ENCODE measurements around the gene OR2F1. TPM values are rescaled to one million over a fixed set of nuclear protein-coding genes. Genes with fewer than 3 reads are reported as not detected.

Gene OR2F1
- total and polyA plus RNA-seq, 12 donors: not detected

DNA sequence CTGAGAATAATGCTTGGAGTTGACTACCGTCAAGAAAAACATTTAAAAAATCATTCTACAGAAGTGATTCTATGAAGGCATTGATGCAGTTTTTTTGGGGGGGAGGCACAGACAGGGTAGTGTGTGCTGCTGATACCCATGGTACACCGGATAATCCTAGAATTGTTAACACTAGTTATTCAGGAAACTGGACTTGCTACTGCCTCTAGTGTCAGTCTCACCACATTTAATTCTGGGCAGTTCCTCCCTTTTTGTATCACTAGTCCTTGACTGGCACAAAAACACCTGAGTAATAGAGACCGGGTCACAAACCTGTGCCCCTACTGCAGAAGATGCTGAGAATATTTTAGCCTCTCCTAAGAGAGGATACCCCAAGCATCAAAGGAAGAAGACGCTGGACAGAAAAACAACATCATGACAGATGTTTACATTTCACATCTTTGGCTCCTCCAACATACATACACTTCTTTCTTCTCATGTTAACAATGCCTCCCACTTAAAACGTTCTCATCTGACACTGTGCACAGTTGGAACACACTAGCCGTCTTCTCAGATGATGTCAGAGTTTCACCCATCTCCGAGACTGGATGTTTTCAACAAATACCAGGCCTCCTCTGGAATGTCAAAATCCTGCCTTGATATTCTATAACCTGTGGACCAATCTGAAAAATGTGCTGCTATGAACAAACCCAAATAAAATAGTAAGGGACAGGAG lies 39.5 kb upstream of the OR2F1 start:
- Histone ChIP-seq H3K4me3 (no peak overlapping the region), H3K9me3 (no peaks in the 10 kb centered on the region), H3K36me3 (no peaks in the 10 kb centered on the region), H3K27me3 (no peaks in the 10 kb centered on the region), H3K27ac (no peak overlapping the region), H3K4me1 (no peaks in the 10 kb centered on the region)
- intact Hi-C loops (cut with DNase I): loop anchor here in 1 of 10 donors (10.0 kb wide), 1 partner anchor 70 kb away; no protein-coding TSS in a partner anchor
- DNase-seq: no peak
- ATAC-seq: no peak
- TF ChIP-seq, protein P1, sequence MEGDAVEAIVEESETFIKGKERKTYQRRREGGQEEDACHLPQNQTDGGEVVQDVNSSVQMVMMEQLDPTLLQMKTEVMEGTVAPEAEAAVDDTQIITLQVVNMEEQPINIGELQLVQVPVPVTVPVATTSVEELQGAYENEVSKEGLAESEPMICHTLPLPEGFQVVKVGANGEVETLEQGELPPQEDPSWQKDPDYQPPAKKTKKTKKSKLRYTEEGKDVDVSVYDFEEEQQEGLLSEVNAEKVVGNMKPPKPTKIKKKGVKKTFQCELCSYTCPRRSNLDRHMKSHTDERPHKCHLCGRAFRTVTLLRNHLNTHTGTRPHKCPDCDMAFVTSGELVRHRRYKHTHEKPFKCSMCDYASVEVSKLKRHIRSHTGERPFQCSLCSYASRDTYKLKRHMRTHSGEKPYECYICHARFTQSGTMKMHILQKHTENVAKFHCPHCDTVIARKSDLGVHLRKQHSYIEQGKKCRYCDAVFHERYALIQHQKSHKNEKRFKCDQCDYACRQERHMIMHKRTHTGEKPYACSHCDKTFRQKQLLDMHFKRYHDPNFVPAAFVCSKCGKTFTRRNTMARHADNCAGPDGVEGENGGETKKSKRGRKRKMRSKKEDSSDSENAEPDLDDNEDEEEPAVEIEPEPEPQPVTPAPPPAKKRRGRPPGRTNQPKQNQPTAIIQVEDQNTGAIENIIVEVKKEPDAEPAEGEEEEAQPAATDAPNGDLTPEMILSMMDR (IDR thresholded peaks at IDR 0.05): peak in 1 of 9 donors; percentile 6
- WGBS, 2 donors: 75 to 79% methylated on average over 7 of the region's 7 CpGs

DNA sequence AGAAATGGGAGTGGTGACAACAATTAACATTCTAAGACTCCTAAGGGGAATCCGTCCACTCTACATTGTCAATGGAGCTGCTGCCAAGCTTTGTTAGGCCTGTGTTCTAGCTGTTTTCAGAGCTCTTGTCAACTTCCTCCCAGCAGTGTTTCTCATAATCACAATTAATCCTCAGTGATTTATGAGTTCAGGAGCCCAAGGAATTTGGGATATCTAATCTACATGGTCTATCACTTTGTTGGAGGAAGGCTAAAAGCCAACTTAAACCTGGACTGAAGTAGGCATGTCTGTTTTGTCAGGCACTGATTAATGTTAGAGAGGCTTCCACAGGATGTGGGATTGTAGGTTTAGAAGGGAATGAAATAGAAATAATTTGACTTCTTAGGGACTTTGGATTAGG lies 29.8 kb upstream of the OR2F1 start:
- DNase-seq (no peak), ATAC-seq (no peak)
- Histone ChIP-seq H3K9me3 (no peaks in the 10 kb centered on the region), H3K4me3 (no peak overlapping the region), H3K36me3 (no peaks in the 10 kb centered on the region), H3K4me1 (no peaks in the 10 kb centered on the region), H3K27ac (no peak overlapping the region), H3K27me3 (peaks cover 0 to 10% (median 4%) of the 10 kb centered on the region in 7 donors)
- intact Hi-C loops (cut with DNase I): loop anchor here in 1 of 10 donors (10.0 kb wide), 1 partner anchor 60 kb away; no protein-coding TSS in a partner anchor
- TF ChIP-seq, protein P1 (IDR thresholded peaks at IDR 0.05): no peak
- WGBS, 2 donors: 54 to 63% methylated on average over 1 of the region's 1 CpG

DNA sequence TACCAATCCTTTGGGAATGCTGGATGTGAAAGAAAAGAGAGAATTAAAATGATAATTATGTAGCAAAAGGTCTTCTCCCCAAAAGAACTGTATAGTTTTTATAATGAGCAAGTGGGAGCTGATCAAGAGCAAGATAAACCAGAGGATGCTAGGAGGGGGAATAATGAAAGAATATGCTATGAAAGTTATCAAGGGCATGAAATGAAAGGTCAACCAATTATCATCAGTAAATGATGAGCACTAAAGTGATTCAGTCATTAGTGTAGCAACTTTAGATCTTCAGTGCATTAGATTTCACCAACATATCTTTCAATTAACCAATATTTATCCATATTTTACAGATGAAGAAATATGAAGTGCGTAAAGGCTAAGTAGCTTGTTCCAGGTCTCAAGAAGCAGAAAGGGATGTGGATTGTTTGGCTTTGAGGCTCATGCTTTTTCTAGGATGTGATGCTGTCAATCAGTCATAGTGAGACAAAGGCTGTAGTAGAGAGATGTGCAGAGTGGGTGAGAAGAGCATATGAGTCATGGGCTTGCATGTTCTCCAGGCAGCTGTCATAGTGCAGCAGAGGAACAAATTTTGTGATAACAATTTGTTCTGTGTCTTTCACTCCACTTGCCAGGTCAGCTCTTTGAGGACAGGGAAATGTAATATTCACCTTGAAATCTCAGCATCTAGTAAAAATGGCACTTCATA lies 25.3 kb upstream of the OR2F1 start:
- no peak overlapping the region for H3K27ac ChIP-seq
- H3K9me3 ChIP-seq: peaks cover 0 to 20% (median 0%) of the 10 kb centered on the region in 11 donors
- no peak for DNase-seq
- no peaks in the 10 kb centered on the region for H3K27me3 ChIP-seq
- peak in 1 of 8 donors; percentile 61 for ATAC-seq
- intact Hi-C loops (cut with DNase I): loop anchor here in 1 of 10 donors (10.0 kb wide), 1 partner anchor 55 kb away; no protein-coding TSS in a partner anchor
- 92 to 95% methylated on average over 1 of the region's 1 CpG for WGBS, 2 donors
- H3K4me1 ChIP-seq: no peaks in the 10 kb centered on the region
- TF ChIP-seq, protein P1 (IDR thresholded peaks at IDR 0.05): no peak
- H3K36me3 ChIP-seq: no peaks in the 10 kb centered on the region
- H3K4me3 ChIP-seq: no peak overlapping the region

DNA sequence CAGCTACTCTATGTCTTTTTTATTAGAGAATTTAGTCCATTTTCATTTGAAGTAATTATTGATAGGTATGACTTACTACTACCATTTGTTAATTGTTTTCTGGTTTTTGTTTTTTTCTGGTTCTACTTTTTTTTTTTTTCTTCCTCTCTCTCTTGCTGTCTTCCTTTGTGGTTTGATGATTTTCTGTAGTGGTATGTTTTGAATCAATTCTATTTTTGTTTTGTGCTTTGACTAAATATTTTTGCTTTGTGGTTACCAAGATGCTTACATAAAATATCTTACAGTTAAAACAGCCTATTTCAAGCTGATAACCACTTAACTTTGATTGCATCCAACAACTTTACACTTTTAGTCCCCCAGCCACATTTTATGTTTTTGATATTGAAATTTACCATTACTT lies 22.9 kb upstream of the OR2F1 start:
- no peaks in the 10 kb centered on the region for H3K4me1 ChIP-seq
- TF ChIP-seq, protein P1 (IDR thresholded peaks at IDR 0.05): no peak
- H3K9me3 ChIP-seq: peaks cover 0 to 20% (median 0%) of the 10 kb centered on the region in 11 donors
- DNase-seq (no peak), ATAC-seq (no peak)
- no peak overlapping the region for H3K4me3 ChIP-seq
- intact Hi-C loops (cut with DNase I): loop anchor here in 1 of 10 donors (5.0 kb wide), 1 partner anchor 36 kb away; no protein-coding TSS in a partner anchor
- no peak overlapping the region for H3K27ac ChIP-seq
- H3K27me3 ChIP-seq: no peaks in the 10 kb centered on the region
- no peaks in the 10 kb centered on the region for H3K36me3 ChIP-seq
